CD14-positive monocyte (primary cell): Measurements from ENCODE around the gene PLCH1. TPM values are rescaled to one million over a fixed set of nuclear protein-coding genes. Genes with fewer than 3 reads are reported as not detected.
A peak's percentile ranks its signal among the peaks of the same experiment; 100 is the strongest.

Experiments
- DNase-seq, 3 donors: peaks; one replicate each; pipeline ENCODE4 v3.0.0-alpha.2; 2011 to 2022
- H2AFZ ChIP-seq: 2 replicates; pipeline ENCODE4 v1.6.0; 2012; ENCODE audit warnings: mild to moderate bottlenecking, low read depth, low read length, inconsistent platforms; ENCODE audit not compliant: insufficient read depth, poor library complexity, severe bottlenecking
- H3K27ac ChIP-seq, 2 donors: 1 replicate in 1 of 2; 2 replicates in 1 of 2; pipeline ENCODE4 v1.5.1; 2012 to 2013; ENCODE audit warnings: low read length in 2 of 2, control low read depth in 1 of 2, inconsistent platforms in 1 of 2, low read depth in 1 of 2, mild to moderate bottlenecking in 1 of 2
- H3K27me3 ChIP-seq, 2 donors: one replicate each; pipeline versions ENCODE4 v1.6.0 to v1.6.1; 2011 to 2013; ENCODE audit warnings: low read length in 2 of 2; ENCODE audit not compliant: control insufficient read depth in 2 of 2, insufficient read depth in 2 of 2
- H3K36me3 ChIP-seq, 2 donors: replicated peaks in 1 of 2; 1 replicate in 1 of 2; 2 replicates in 1 of 2; pipeline versions ENCODE4 v1.5.1 to v1.6.1; 2012 to 2013; ENCODE audit warnings: low read length in 2 of 2, control low read depth in 1 of 2, inconsistent platforms in 1 of 2, mild to moderate bottlenecking in 1 of 2; ENCODE audit not compliant: insufficient read depth in 2 of 2, control insufficient read depth in 1 of 2
- H3K4me1 ChIP-seq, 2 donors: 1 replicate in 1 of 2; 2 replicates in 1 of 2; pipeline versions ENCODE4 v1.5.1 to v1.6.1; 2012 to 2013; ENCODE audit warnings: low read length in 2 of 2, control low read depth in 1 of 2, inconsistent platforms in 1 of 2, mild to moderate bottlenecking in 1 of 2, moderate library complexity in 1 of 2; ENCODE audit not compliant: insufficient read depth in 2 of 2, control insufficient read depth in 1 of 2
- H3K4me2 ChIP-seq: replicated peaks from 2 replicates; pipeline ENCODE3; 2012; ENCODE audit warnings: low read length, moderate library complexity, mild to moderate bottlenecking; ENCODE audit not compliant: poor library complexity, severe bottlenecking; ENCODE audit errors: extremely low read depth
- H3K4me3 ChIP-seq, 3 experiments: fragments of 200-600 bp in 1 of 3; sonication (generic) in 1 of 3; replicated peaks in 1 of 3; 1 replicate in 2 of 3; 2 replicates in 1 of 3; pipeline ENCODE4 v1.5.1; 2011 to 2013; ENCODE audit warnings: low read length in 3 of 3, mild to moderate bottlenecking in 3 of 3, control low read depth in 2 of 3, low read depth in 2 of 3, inconsistent platforms in 1 of 3, moderate library complexity in 1 of 3
- H3K79me2 ChIP-seq: 2 replicates; pipeline ENCODE4 v1.6.0; 2012; ENCODE audit warnings: mild to moderate bottlenecking, control low read depth, inconsistent platforms, low read length, moderate library complexity; ENCODE audit not compliant: insufficient read depth
- H3K9ac ChIP-seq: 2 replicates; pipeline ENCODE4 v1.6.0; 2017; ENCODE audit warnings: low read length, mild to moderate bottlenecking; ENCODE audit not compliant: insufficient read depth, poor library complexity, severe bottlenecking
- H3K9me3 ChIP-seq, 2 donors: replicated peaks in 1 of 2; 1 replicate in 1 of 2; 2 replicates in 1 of 2; pipeline versions ENCODE4 v1.5.1 to v1.6.1; 2012 to 2013; ENCODE audit warnings: low read length in 2 of 2, control low read depth in 1 of 2; ENCODE audit not compliant: control insufficient read depth in 1 of 2, insufficient read depth in 1 of 2
- H4K20me1 ChIP-seq: 2 replicates; pipeline ENCODE4 v1.6.0; 2012; ENCODE audit warnings: mild to moderate bottlenecking, low read length, control low read depth, moderate library complexity; ENCODE audit not compliant: insufficient read depth
- H3K27ac Mint-ChIP-seq, 7 donors: one replicate each; pipeline ENCODE4 v1.8.0; 2020; ENCODE audit warnings: mild to moderate bottlenecking in 7 of 7, mixed read lengths in 7 of 7, moderate library complexity in 6 of 7, inconsistent platforms in 2 of 7
- H3K27me3 Mint-ChIP-seq, 3 donors: one replicate each; pipeline ENCODE4 v1.8.0; 2021 to 2022; ENCODE audit warnings: low read depth in 3 of 3, mild to moderate bottlenecking in 3 of 3, mixed read lengths in 3 of 3, moderate library complexity in 3 of 3, inconsistent platforms in 1 of 3
- H3K36me3 Mint-ChIP-seq, 2 donors: one replicate each; pipeline ENCODE4 v1.8.0; 2020; ENCODE audit warnings: mixed read lengths in 2 of 2, inconsistent platforms in 1 of 2, mild to moderate bottlenecking in 1 of 2
- H3K4me1 Mint-ChIP-seq: one replicate; pipeline ENCODE4 v1.8.0; 2020; ENCODE audit warnings: mild to moderate bottlenecking, mixed read lengths
- H3K4me3 Mint-ChIP-seq, 2 donors: one replicate each; pipeline ENCODE4 v1.8.0; 2020; ENCODE audit warnings: mild to moderate bottlenecking in 2 of 2, mixed read lengths in 2 of 2, moderate library complexity in 1 of 2
- H3K9me3 Mint-ChIP-seq, 7 donors: one replicate each; pipeline ENCODE4 v1.8.0; 2020 to 2022; ENCODE audit warnings: mixed read lengths in 7 of 7, mild to moderate bottlenecking in 6 of 7, moderate library complexity in 6 of 7, inconsistent platforms in 2 of 7
- CTCF ChIP-seq: fragments of 200-600 bp; IDR thresholded peaks from one replicate; pipeline ENCODE4 v1.8.0; 2022; ENCODE audit warnings: antibody characterized with exemption, mild to moderate bottlenecking
- WGBS: methylation state at CpG from one replicate; pipeline ENCODE4 v1.1.5; 2013; ENCODE audit warnings: missing lambda C conversion rate; ENCODE audit not compliant: insufficient coverage; 5-methylcytosine and 5-hydroxymethylcytosine counted together
- intact Hi-C, 2 donors: fragments of 100-400 bp; cut with micrococcal nuclease; formaldehyde crosslinking; loops; one replicate each; pipeline versions ENCODE4 v1.15.0 to v1.15.1; 2023
- polyA minus RNA-seq: library from RNA; depleted of rRNA, polyadenylated mRNA; stranded (reverse); fragments of >200 nt; gene quantifications from 2 replicates; pipeline ENCODE4 v1.2.3, GENCODE V29; 2012
- polyA plus RNA-seq, 3 donors: library from polyadenylated mRNA; depleted of rRNA in 1 of 3; unstranded in 2 of 3; stranded (reverse) in 1 of 3; fragments of 300-500 nt in 2 of 3; fragments of >200 nt in 1 of 3; fragmentation: Illumina TruSeq in 2 of 3; gene quantifications; 1 replicate in 2 of 3; 2 replicates in 1 of 3; pipeline ENCODE4 v1.2.3, GENCODE V29; 2012 to 2021
- total RNA-seq, 12 experiments: library from RNA in 1 of 12; stranded (reverse) in 1 of 12; fragments of 120-200 nt in 1 of 12; gene quantifications; one replicate each; pipeline ENCODE4 v1.2.4 and lab custom pipeline; 2013 to 2026; ENCODE audit warnings: mixed read lengths in 6 of 12, inconsistent platforms in 1 of 12

Gene PLCH1
- 0.08 TPM for total RNA-seq (2013)
- not detected for polyA plus RNA-seq
- 0.08 TPM in 1 of 2 replicates, not detected in the other for polyA minus RNA-seq
- 0 to 3.3 (median 0.12) reads per million in 11 experiments for total RNA-seq (lab: John Stamatoyannopoulos, UW)

GRCh38 chr3:155744626-155745324 is at the start of gene PLCH1:
TSS of gene PLCH1 (minus strand) at chr3:155745071. CDS start at chr3:155704224, 40,847 bp downstream.
- WGBS: 0% methylated on average over 29 of the region's 33 CpGs
- Mint-ChIP-seq H3K4me1 (peaks cover 25% of the 10 kb centered on the region), H3K4me3 (peak within 1 kb of the TSS; percentile 94 to 96), H3K36me3 (peaks cover 0 to 4% of the 10 kb centered on the region in 2 donors), H3K27ac (peak within 1 kb of the TSS; percentile 26 to 86 (median 57)), H3K27me3 (peaks cover 55 to 65% (median 62%) of the 10 kb centered on the region in 3 donors), H3K9me3 (peaks cover 0 to 10% (median 6%) of the 10 kb centered on the region in 7 donors)
- H3K4me2 ChIP-seq: peak within 1 kb of the TSS; percentile 96
- peak within 1 kb of the TSS; percentile 40 to 84 (median 60) for H3K4me3 ChIP-seq
- H3K4me1 ChIP-seq: peaks cover 22 to 25% of the 10 kb centered on the region in 2 donors
- H3K36me3 ChIP-seq: no peaks in the 10 kb centered on the region
- TF ChIP-seq CTCF: no peak
- H2AFZ ChIP-seq: peak within 1 kb of the TSS; percentile 81
- no peak within 1 kb of the TSS for H3K27ac ChIP-seq
- intact Hi-C loops: no loop called here
- peak; percentile 39 to 62 (median 52) for DNase-seq
- no peaks in the 10 kb centered on the region for H3K79me2 ChIP-seq
- H3K9ac ChIP-seq: peak within 1 kb of the TSS; percentile 67
- peaks cover 47 to 62% of the 10 kb centered on the region in 2 donors for H3K27me3 ChIP-seq
- H4K20me1 ChIP-seq: no peaks in the 10 kb centered on the region
- no peaks in the 10 kb centered on the region for H3K9me3 ChIP-seq

- Mint-ChIP-seq H3K4me1 (peaks cover 7% of the 10 kb centered on the region), H3K27ac (no peak overlapping the region), H3K4me3 (no peak overlapping the region), H3K36me3 (peaks cover 1 to 14% of the 10 kb centered on the region in 2 donors), H3K9me3 (peaks cover 2 to 9% (median 7%) of the 10 kb centered on the region in 7 donors), H3K27me3 (peaks cover 0 to 1% (median 1%) of the 10 kb centered on the region in 3 donors)
- Histone ChIP-seq H3K4me3 (no peak overlapping the region), H3K27me3 (no peaks in the 10 kb centered on the region), H2AFZ (no peak overlapping the region), H4K20me1 (no peaks in the 10 kb centered on the region), H3K4me2 (no peak overlapping the region), H3K9ac (no peak overlapping the region), H3K27ac (no peak overlapping the region), H3K4me1 (no peaks in the 10 kb centered on the region), H3K79me2 (no peaks in the 10 kb centered on the region), H3K36me3 (no peaks in the 10 kb centered on the region), H3K9me3 (peaks cover 0 to 3% of the 10 kb centered on the region in 2 donors)
- WGBS: no CpG with 5 or more reads among the region's 1 CpG
- DNase-seq: no peak
- intact Hi-C loops: no loop called here
- TF ChIP-seq CTCF: no peak
Measured at GRCh38 chr3:155792532-155792931, 47.7 kb upstream of the PLCH1 start.
